Gastrocnemius medialis (tissue), 4 donors: Measurements from ENCODE around the gene GAB2. TPM values are rescaled to one million over a fixed set of nuclear protein-coding genes. Genes with fewer than 3 reads are reported as not detected.

Experiments used
- ATAC-seq, 2 donors: fragments of 150-250 bp; one replicate each; pipeline ENCODE4 v1.9.1; 2016
- DNase-seq, 2 donors: peaks; one replicate each; pipeline ENCODE4 v3.0.0-alpha.2; 2019
- H3K27ac ChIP-seq, 4 donors: fragments of 200-600 bp; sonication (generic); 1 replicate in 1 of 4; 2 replicates in 3 of 4; pipeline ENCODE4 v1.5.1; 2016 to 2018; ENCODE audit warnings: mild to moderate bottlenecking in 2 of 4, moderate library complexity in 1 of 4
- H3K27me3 ChIP-seq, 3 donors: fragments of 200-600 bp; sonication (generic) in 2 of 3; 1 replicate in 1 of 3; 2 replicates in 2 of 3; pipeline versions ENCODE4 v1.5.1 to v1.6.0; 2016 to 2019; ENCODE audit warnings: mild to moderate bottlenecking in 1 of 3, moderate library complexity in 1 of 3
- H3K36me3 ChIP-seq, 2 donors: fragments of 200-600 bp; sonication (generic) in 1 of 2; one replicate each; pipeline ENCODE4 v1.5.1; 2017 to 2018
- H3K4me1 ChIP-seq, 2 donors: fragments of 200-600 bp; sonication (generic) in 1 of 2; one replicate each; pipeline ENCODE4 v1.5.1; 2016 to 2017; ENCODE audit warnings: mild to moderate bottlenecking in 2 of 2
- H3K4me3 ChIP-seq, 4 donors: fragments of 200-600 bp; sonication (generic) in 3 of 4; 1 replicate in 1 of 4; 2 replicates in 3 of 4; pipeline ENCODE4 v1.5.1; 2016 to 2019; ENCODE audit warnings: mild to moderate bottlenecking in 2 of 4
- H3K9me3 ChIP-seq, 3 donors: fragments of 200-600 bp; sonication (generic) in 2 of 3; 1 replicate in 1 of 3; 2 replicates in 2 of 3; pipeline ENCODE4 v1.5.1; 2016 to 2019
- POLR2A ChIP-seq, 2 donors: fragments of 450-650 bp; IDR thresholded peaks; one replicate each; pipeline ENCODE4 v1.6.1; 2017; ENCODE audit warnings: antibody characterized with exemption in 2 of 2, mild to moderate bottlenecking in 2 of 2, moderate library complexity in 2 of 2
- in situ Hi-C, 4 donors: fragments of 200-750 bp; cut with MboI; loops; one replicate each; pipeline versions ENCODE4 v1.15.0 to v1.8.0; 2017; ENCODE audit warnings: low sequenced_read_pairs in 4 of 4
- intact Hi-C: fragments of 100-400 bp; cut with DNase I; formaldehyde crosslinking; loops from one replicate; pipeline ENCODE4 v1.15.1; 2023; ENCODE audit warnings: low total_unique reads
- total RNA-seq, 4 donors: library from RNA; depleted of rRNA; stranded (reverse); fragments of >200 nt; gene quantifications; one replicate each; pipeline versions ENCODE4 v1.1.0 to v1.2.3, GENCODE V29; 2016
- TF ChIP-seq, protein P1 (sequence below), 5 experiments: fragments of 450-650 bp in 3 of 5; fragments of 200-600 bp in 2 of 5; sonication (generic) in 2 of 5; IDR thresholded peaks in 4 of 5; conservative IDR thresholded peaks in 1 of 5; 1 replicate in 4 of 5; 2 replicates in 1 of 5; pipeline ENCODE4 v1.5.1; 2016 to 2019; ENCODE audit warnings: antibody characterized with exemption in 5 of 5, mild to moderate bottlenecking in 3 of 5, moderate library complexity in 3 of 5

The GAB2 gene
- total RNA-seq, 4 donors from 2014 or later: 4.9 to 68.0 (median 25.8) TPM

- peaks cover 4 to 26% of the 10 kb centered on the region in 2 donors for H3K4me1 ChIP-seq
- in situ Hi-C loops (loop anchor here in 2 of 4 donors (25.0 kb wide), 1 partner anchor 163 kb away; the partner anchor contains the start of gene GAB2 (in 2 of the 2)), intact Hi-C loops (no loop called here)
- H3K9me3 ChIP-seq: no peaks in the 10 kb centered on the region
- peaks cover 0 to 5% of the 10 kb centered on the region in 2 donors for H3K36me3 ChIP-seq
- TF ChIP-seq, protein P1, sequence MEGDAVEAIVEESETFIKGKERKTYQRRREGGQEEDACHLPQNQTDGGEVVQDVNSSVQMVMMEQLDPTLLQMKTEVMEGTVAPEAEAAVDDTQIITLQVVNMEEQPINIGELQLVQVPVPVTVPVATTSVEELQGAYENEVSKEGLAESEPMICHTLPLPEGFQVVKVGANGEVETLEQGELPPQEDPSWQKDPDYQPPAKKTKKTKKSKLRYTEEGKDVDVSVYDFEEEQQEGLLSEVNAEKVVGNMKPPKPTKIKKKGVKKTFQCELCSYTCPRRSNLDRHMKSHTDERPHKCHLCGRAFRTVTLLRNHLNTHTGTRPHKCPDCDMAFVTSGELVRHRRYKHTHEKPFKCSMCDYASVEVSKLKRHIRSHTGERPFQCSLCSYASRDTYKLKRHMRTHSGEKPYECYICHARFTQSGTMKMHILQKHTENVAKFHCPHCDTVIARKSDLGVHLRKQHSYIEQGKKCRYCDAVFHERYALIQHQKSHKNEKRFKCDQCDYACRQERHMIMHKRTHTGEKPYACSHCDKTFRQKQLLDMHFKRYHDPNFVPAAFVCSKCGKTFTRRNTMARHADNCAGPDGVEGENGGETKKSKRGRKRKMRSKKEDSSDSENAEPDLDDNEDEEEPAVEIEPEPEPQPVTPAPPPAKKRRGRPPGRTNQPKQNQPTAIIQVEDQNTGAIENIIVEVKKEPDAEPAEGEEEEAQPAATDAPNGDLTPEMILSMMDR (IDR thresholded peaks at IDR 0.05 in 4 of 5, conservative IDR thresholded peaks at IDR 0.05 in 1 of 5): no peak
- TF ChIP-seq POLR2A (IDR thresholded peaks at IDR 0.05): no peak
- no peaks in the 10 kb centered on the region for H3K27me3 ChIP-seq
- DNase-seq (no peak), ATAC-seq (no peak)
- H3K27ac ChIP-seq: no peak overlapping the region
- H3K4me3 ChIP-seq: no peak overlapping the region
These were observed 168.7 kb downstream of the GAB2 start for GRCh38 chr11:78248903-78249302.

DNA sequence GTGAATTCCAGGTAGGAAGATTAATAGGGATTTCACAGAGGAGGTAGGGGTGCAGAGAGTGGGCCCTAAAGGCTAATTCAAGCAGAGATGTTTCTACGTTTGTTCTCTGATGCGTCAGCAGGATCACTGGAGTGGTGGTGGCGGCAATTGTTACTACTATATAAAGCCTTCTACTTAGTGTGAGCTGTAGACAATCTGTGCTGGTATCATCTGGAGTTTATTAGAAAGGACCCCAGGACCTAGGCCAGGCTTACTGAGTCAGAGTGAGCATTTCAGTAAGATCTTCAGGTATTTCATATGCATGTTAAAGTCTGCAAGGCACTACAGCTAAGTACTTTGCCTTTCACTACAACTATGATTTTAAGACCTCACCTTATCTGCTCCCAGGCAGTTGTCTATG, 169.4 kb downstream of the GAB2 start:
- DNase-seq (no peak), ATAC-seq (no peak)
- in situ Hi-C loops: loop anchor here in 2 of 4 donors (25.0 kb wide), 1 partner anchor 164 kb away; the partner anchor contains the start of gene GAB2 (in 2 of the 2)
- Histone ChIP-seq H3K27me3 (no peaks in the 10 kb centered on the region), H3K4me3 (no peak overlapping the region), H3K4me1 (peaks cover 7 to 29% of the 10 kb centered on the region in 2 donors), H3K36me3 (peaks cover 0 to 5% of the 10 kb centered on the region in 2 donors), H3K9me3 (no peaks in the 10 kb centered on the region), H3K27ac (no peak overlapping the region)
- intact Hi-C loops: no loop called here
- no peak for TF ChIP-seq POLR2A (IDR thresholded peaks at IDR 0.05)
- TF ChIP-seq, protein P1 (IDR thresholded peaks at IDR 0.05 in 4 of 5, conservative IDR thresholded peaks at IDR 0.05 in 1 of 5): no peak

DNA sequence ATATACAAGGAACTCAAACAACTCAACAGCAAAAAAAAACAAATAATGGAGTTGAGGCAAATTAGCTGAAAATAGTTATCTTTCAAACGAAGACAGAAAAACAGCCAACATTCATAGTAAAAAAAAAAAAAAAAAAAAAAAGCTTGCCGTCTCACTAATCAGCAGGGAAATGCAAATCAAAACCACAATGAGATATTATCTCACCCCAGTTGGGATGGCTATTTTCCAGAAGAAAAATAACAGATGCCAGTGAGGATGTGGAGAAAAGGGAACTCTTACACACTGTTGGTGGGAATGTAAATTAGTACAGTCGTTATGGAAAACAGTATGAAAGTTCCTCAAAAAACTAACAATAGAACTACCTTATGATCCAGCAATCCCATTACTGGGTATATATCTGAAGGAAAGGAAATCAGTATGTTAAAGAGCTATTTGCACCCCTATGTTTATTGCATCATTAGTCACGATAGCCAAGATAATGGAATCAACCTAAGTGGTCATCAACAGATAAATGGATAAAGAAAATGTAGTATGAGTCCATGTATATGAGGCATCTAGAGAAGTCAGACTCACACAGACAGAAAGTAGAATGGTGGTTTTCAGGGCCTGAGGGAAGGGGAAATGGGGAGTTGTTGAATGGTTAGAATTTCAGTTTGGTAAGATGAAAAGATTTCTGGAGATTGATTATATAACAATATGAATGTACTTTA, 172.9 kb downstream of the GAB2 start:
- Histone ChIP-seq H3K27me3 (no peaks in the 10 kb centered on the region), H3K27ac (peak overlapping the region in 1 of 4 donors; percentile 56), H3K9me3 (no peaks in the 10 kb centered on the region), H3K36me3 (peaks cover 0 to under 1% of the 10 kb centered on the region in 2 donors), H3K4me3 (no peak overlapping the region), H3K4me1 (peaks cover 7 to 11% of the 10 kb centered on the region in 2 donors)
- DNase-seq (no peak), ATAC-seq (no peak)
- intact Hi-C loops (no loop called here), in situ Hi-C loops (loop anchor here in 2 of 4 donors (25.0 kb wide), 1 partner anchor 168 kb away; the partner anchor contains the start of gene GAB2 (in 2 of the 2))
- TF ChIP-seq, protein P1 (IDR thresholded peaks at IDR 0.05 in 4 of 5, conservative IDR thresholded peaks at IDR 0.05 in 1 of 5): no peak
- no peak for TF ChIP-seq POLR2A (IDR thresholded peaks at IDR 0.05)

- DNase-seq (no peak), ATAC-seq (peak; percentile 63 to 66)
- Histone ChIP-seq H3K4me1 (peaks cover 7 to 11% of the 10 kb centered on the region in 2 donors), H3K36me3 (no peaks in the 10 kb centered on the region), H3K27ac (peak overlapping the region in 1 of 4 donors; percentile 56), H3K27me3 (no peaks in the 10 kb centered on the region), H3K9me3 (no peaks in the 10 kb centered on the region), H3K4me3 (no peak overlapping the region)
- in situ Hi-C loops (loop anchor here in 2 of 4 donors (25.0 kb wide), 1 partner anchor 168 kb away; the partner anchor contains the start of gene GAB2 (in 2 of the 2)), intact Hi-C loops (no loop called here)
- TF ChIP-seq POLR2A (IDR thresholded peaks at IDR 0.05): no peak
- TF ChIP-seq, protein P1 (IDR thresholded peaks at IDR 0.05 in 4 of 5, conservative IDR thresholded peaks at IDR 0.05 in 1 of 5): no peak
These were observed 173.5 kb downstream of the GAB2 start for GRCh38 chr11:78244080-78244479.
